IPS-15b (cell line): ENCODE measurements around the gene PLXND1.
"Not testable (repeated sequence)": the region's sequence is repeated elsewhere in the genome, so short reads cannot be mapped to it uniquely, and the experiment has no call there.

Experiments used
- H3K27me3 ChIP-seq: one replicate; pipeline ENCODE4 v1.6.1; 2013; ENCODE audit warnings: low read length; ENCODE audit not compliant: control insufficient read depth, insufficient read depth
- H3K36me3 ChIP-seq: one replicate; pipeline ENCODE4 v1.6.1; 2013; ENCODE audit warnings: low read length; ENCODE audit not compliant: control insufficient read depth, insufficient read depth
- H3K4me1 ChIP-seq: one replicate; pipeline ENCODE4 v1.6.1; 2013; ENCODE audit warnings: mild to moderate bottlenecking, low read length; ENCODE audit not compliant: control insufficient read depth, insufficient read depth
- H3K4me3 ChIP-seq: one replicate; pipeline ENCODE4 v1.5.1; 2013; ENCODE audit warnings: low read depth, low read length
- H3K9ac ChIP-seq: one replicate; pipeline ENCODE4 v1.6.1; 2013; ENCODE audit warnings: low read depth, mild to moderate bottlenecking, low read length
- H3K9me3 ChIP-seq: one replicate; pipeline ENCODE4 v1.6.1; 2013; ENCODE audit warnings: mild to moderate bottlenecking, low read length; ENCODE audit not compliant: control insufficient read depth, insufficient read depth

The PLXND1 gene

DNA sequence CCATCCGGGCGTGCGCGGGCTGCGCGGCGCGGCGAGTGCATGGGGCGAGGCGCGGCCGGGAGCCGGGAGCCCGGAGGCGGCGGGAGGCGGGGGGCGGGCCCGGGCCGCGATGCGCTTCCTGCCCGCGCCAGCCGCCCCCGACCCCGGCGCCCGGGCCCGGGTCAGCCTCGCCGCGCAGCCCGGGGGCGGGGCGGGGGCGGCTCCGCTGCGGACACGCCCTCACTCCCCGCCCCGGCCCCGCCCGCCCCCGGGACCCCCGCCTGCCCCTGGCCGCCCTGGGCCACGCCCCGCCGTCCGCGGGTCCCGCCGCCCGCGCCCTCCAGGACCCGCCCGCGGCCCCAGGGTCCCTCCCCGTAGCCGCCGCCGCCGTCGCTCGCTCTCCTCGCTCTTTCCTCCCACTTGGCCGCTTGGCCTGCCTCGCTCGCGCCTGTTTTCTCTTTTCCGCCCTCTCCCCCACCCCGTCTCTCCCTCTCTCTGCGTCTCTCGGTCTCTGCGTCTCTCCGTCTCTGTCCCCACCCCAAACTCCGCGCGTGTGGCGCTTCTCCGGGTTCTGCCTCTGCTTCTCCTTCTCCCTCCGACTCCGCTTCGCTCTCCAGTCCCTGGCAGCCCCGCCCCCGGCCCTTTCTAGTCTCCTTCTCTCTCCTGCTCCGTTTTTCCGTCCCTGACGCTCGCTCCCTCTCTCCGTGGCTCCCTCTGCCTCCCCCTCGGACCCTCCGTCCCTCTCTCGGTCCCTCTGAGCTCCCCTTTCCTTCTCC is at the start of gene PLXND1:
Gene PLXND1 (minus strand): TSS at position 41 of the 755 bp plus-strand sequence. CDS start 37 bp downstream, at position 4.
- H3K9ac ChIP-seq, result peak within 1 kb of the TSS; percentile 76

DNA sequence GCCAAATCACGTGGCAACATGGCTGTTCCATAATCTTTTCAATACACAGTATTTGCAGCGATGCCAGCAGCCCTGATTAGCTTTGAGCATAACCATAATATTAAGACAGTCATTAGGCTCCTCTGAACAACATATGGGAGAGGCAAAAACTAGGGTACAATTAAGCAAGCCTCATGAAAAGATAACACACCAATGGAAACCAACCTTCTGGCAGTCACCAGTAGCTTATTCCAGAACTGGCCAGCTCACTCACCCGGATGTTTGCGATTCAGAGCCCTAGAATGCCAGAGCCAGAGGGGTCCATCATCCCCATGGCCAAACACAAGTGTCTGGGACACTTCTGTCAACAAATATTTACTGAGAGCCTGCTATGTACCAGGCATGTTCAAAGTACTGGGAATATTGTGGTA is 48.8 kb upstream of the PLXND1 start:
- H3K36me3 ChIP-seq, result no peaks in the 10 kb centered on the region
- H3K27me3 ChIP-seq, result no peaks in the 10 kb centered on the region
- H3K9me3 ChIP-seq, result no peaks in the 10 kb centered on the region
- peaks cover 6% of the 10 kb centered on the region for H3K4me1 ChIP-seq
- no peak overlapping the region for H3K9ac ChIP-seq
- no peak overlapping the region for H3K4me3 ChIP-seq

More for the DNA sequence above, at the start of gene PLXND1:
- no peaks in the 10 kb centered on the region for H3K36me3 ChIP-seq
- peak within 1 kb of the TSS; percentile 75 for H3K4me3 ChIP-seq
- no peaks in the 10 kb centered on the region for H3K9me3 ChIP-seq
- H3K27me3 ChIP-seq, result peaks cover 23% of the 10 kb centered on the region
- H3K4me1 ChIP-seq, result peaks cover 17% of the 10 kb centered on the region

DNA sequence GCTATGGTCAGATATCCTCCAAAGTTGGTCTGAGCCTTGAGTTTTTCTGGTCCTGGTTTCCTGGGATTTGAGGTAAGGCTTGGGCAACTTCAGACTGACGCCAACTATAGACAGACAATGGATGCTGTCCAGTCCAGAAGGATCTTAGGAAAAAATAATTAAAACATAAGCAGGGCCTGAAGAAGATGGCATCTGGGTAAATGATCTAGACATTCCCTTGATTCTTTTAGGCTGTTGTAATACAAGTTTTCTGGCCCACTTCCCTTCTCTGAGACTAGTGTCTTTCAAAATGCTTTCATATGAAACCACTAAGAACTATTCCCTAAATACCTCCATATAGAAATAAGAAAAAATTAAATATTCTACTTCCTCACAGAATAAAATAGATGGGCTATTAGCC is 47.7 kb upstream of the PLXND1 start:
- Histone ChIP-seq H3K9ac (no peak overlapping the region), H3K27me3 (no peaks in the 10 kb centered on the region), H3K4me1 (peaks cover 9% of the 10 kb centered on the region), H3K4me3 (no peak overlapping the region), H3K36me3 (no peaks in the 10 kb centered on the region), H3K9me3 (no peaks in the 10 kb centered on the region)

DNA sequence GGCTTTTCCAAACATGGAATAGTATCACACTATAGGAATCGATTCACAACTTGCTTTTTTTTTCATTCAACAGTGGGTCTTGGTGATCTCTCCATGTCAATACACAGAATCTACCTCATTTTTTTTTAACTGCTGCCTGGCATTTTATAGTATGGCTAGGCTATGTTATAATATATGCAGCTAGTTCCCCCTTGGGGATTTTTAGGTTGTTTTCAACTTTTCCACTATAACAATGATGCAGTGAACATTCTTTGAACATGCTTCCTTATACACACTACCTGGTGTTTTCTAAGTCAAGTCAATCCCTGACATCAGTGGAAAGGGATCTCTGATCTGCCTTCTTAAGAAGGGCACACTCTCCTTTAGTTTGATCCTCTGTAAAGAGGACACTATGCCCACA is 46.5 kb upstream of the PLXND1 start:
- Histone ChIP-seq H3K27me3 (no peaks in the 10 kb centered on the region), H3K9ac (no peak overlapping the region), H3K4me1 (peaks cover 19% of the 10 kb centered on the region), H3K9me3 (no peaks in the 10 kb centered on the region), H3K4me3 (no peak overlapping the region), H3K36me3 (no peaks in the 10 kb centered on the region)

DNA sequence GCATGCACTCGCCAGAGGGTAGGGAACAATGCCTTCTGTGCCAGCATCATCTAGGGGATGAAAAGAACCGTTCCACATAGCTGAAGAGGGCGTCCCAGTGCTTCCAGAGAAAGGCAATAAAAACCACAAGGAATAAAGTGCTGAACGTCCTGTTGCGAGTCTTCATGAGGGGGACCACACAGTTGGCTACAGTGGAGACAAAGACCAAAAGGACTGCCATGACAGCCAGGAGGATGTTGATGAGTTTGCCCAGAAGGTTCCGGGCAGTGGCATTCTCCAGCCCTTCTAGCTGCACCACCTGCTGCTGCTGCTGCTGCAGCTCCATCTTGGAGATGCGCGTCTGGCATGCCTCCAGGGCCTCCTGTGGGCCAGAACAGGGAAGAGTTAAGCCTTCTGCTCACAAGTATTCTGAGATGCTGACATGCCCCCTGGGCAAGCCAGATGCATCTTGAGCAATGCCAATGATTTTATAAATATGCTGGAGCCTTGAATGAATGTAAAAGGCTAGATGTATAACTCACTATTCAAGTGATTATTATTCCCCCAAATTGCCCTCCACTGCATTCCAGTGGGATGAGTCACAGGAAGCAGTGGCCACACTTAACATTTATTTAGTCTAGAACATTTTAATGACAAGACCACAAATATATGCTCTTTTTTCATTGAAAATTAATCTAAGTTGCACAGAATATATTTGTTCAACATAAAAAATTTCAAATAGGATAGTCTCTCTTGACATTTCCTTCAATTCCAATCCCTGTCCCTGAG is 45.1 kb upstream of the PLXND1 start:
- H3K9ac ChIP-seq, result no peak overlapping the region
- H3K4me1 ChIP-seq, result peaks cover 19% of the 10 kb centered on the region
- no peaks in the 10 kb centered on the region for H3K9me3 ChIP-seq

DNA sequence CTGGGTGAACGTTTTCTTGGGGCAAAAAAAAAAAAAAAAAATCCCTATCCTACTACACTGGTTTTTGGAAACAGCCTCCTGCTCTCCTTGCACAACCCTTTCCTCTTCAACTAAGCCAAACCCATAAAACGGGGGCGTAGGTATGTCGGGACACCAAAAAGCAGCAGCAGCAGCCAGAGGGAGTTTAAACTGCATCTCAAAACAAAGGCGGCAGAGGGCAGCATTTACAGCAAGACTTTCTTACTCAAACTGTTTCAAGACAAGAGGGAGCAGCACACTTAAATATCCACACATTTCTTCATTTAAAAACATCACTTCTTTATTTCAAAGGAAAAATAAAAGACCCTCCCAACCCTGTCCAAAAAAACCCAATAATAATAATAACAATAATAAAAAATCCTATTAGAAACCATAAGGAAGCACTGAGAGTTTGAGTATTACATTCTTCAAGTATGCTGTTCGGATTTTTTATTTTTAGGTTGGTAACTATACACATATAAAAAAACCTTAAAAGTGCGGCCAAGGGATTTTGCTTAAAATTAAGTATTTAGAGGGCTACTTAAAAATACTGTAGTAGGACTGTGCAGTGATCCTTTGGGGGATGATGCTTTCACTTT is 43.9 kb upstream of the PLXND1 start:
- Histone ChIP-seq H3K9me3 (no peaks in the 10 kb centered on the region), H3K9ac (no peak overlapping the region), H3K4me3 (no peak overlapping the region), H3K27me3 (no peaks in the 10 kb centered on the region), H3K36me3 (no peaks in the 10 kb centered on the region), H3K4me1 (peaks cover 19% of the 10 kb centered on the region)

More for the DNA sequence above, 45.1 kb upstream of the PLXND1 start:
- Histone ChIP-seq H3K4me3 (no peak overlapping the region), H3K36me3 (no peaks in the 10 kb centered on the region), H3K27me3 (no peaks in the 10 kb centered on the region)

DNA sequence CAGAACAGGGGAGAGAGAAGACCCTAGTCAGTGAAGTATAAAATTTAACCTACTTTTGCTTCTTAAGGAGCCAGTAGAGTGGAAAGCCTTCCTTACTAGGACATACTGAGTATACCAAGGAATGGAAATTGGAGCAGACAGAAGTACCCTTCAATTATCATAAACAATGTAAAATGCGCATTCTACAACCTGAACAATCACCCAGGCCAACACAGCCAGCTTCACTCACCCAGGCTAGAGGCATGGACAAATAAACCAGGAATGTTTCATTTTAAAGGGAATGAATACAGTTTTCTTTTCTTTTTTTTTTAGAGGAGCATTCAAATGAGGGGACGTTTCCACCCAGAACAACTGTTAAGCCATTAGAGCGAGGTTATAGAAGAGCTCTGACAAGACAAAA is 41.9 kb upstream of the PLXND1 start:
- Histone ChIP-seq H3K9ac (peak overlapping the region; percentile 13), H3K4me3 (no peak overlapping the region), H3K36me3 (no peaks in the 10 kb centered on the region), H3K9me3 (no peaks in the 10 kb centered on the region), H3K4me1 (peaks cover 19% of the 10 kb centered on the region), H3K27me3 (no peaks in the 10 kb centered on the region)

DNA sequence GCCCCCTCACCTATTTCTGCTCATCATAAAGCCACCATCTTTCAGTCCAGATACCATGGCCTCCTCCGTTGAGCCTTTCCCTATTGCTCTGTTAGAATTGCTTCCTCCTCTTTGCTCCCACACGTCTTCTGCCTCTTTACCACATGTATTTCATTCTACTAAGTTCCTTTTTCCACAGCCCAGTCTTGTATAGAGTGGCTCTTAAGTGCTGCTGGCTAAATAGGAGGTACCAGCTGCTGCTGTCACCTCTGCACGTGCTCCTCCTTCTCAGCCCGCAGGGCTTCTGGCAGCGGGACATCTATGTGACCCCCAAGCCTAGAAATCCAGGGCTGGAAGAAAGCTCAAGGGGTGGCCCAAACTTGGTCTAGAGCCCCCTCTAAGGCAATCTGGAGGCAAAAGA is 38.8 kb upstream of the PLXND1 start:
- no peak overlapping the region for H3K4me3 ChIP-seq
- H3K27me3 ChIP-seq, result no peaks in the 10 kb centered on the region
- H3K9ac ChIP-seq, result no peak overlapping the region
- H3K4me1 ChIP-seq, result peaks cover 17% of the 10 kb centered on the region
- no peaks in the 10 kb centered on the region for H3K9me3 ChIP-seq
- no peaks in the 10 kb centered on the region for H3K36me3 ChIP-seq

DNA sequence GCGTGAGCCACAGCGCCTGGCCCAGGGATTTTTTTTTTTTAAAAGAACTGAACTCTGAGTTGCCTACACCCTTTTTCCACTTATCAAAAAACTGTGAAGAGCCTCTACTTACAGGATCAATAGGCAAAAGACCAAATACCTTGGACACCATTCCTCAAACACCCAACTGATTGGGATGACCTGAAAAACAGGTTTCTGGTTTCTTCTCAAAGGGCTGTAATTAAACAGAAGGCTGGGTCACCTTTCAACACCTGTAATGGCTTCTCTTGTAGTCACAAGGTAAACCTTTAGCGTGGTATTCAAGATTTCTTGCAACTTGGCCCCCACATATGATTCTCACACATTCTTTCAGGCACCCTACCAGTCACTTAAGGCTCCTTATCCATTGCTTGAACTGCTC is 38.4 kb upstream of the PLXND1 start:
- Histone ChIP-seq H3K4me1 (peaks cover 14% of the 10 kb centered on the region), H3K9me3 (no peaks in the 10 kb centered on the region), H3K27me3 (no peaks in the 10 kb centered on the region), H3K36me3 (no peaks in the 10 kb centered on the region), H3K9ac (no peak overlapping the region), H3K4me3 (no peak overlapping the region)

GRCh38 chr3:129641567-129642260 is 35.2 kb upstream of the PLXND1 start:
- not testable (repeated sequence) for H3K9me3 ChIP-seq, H3K27me3 ChIP-seq, H3K9ac ChIP-seq

GRCh38 chr3:129640985-129641384 is 34.5 kb upstream of the PLXND1 start:
- H3K4me1 ChIP-seq, H3K36me3 ChIP-seq, H3K4me3 ChIP-seq, H3K9ac ChIP-seq, H3K9me3 ChIP-seq, H3K27me3 ChIP-seq: not testable (repeated sequence)

More at GRCh38 chr3:129641567-129642260, 35.2 kb upstream of the PLXND1 start:
- not testable (repeated sequence) for H3K4me3 ChIP-seq, H3K4me1 ChIP-seq, H3K36me3 ChIP-seq
